WTC11 (cell line): ENCODE data around the gene KPNA4. TPM values are rescaled to one million over a fixed set of nuclear protein-coding genes. Genes with fewer than 3 reads are reported as not detected.
"Not testable (repeated sequence)": the region's sequence is repeated elsewhere in the genome, so short reads cannot be mapped to it uniquely, and the experiment has no call there.

Source experiments
- ATAC-seq: fragments of 200-7000 bp; cut with Tn5 transposase; 2 replicates; pipeline ENCODE4 v1.10.0; 2021; ENCODE audit warnings: mild to moderate bottlenecking, moderate library complexity
- CTCF ChIA-PET: fragments of 300-600 bp; sonication (Branson Sonifier 250); formaldehyde crosslinking; loops from one replicate; lab custom pipeline; 2021; ENCODE audit warnings: antibody characterized with exemption; lab: Charles Lee
- POLR2A ChIA-PET: fragments of 350-600 bp; sonication (Branson Sonifier 250); formaldehyde crosslinking; loops from one replicate; lab custom pipeline; 2021; ENCODE audit warnings: antibody characterized with exemption; lab: Charles Lee
- DNase-seq: peaks from one replicate; pipeline ENCODE4 v3.0.0; 2021; ENCODE audit warnings: low spot score
- H3K27ac Mint-ChIP-seq: 2 replicates; pipeline ENCODE4 v1.8.0; 2021; ENCODE audit warnings: mixed read lengths
- H3K27me3 Mint-ChIP-seq: 2 replicates; pipeline ENCODE4 v1.8.0; 2021; ENCODE audit warnings: low read depth, mild to moderate bottlenecking, moderate library complexity, mixed read lengths
- H3K36me3 Mint-ChIP-seq: 2 replicates; pipeline ENCODE4 v1.8.0; 2021; ENCODE audit warnings: mixed read lengths
- H3K4me1 Mint-ChIP-seq: 2 replicates; pipeline ENCODE4 v1.8.0; 2022; ENCODE audit warnings: mixed read lengths
- H3K4me3 Mint-ChIP-seq: 2 replicates; pipeline ENCODE4 v1.8.0; 2021; ENCODE audit warnings: mild to moderate bottlenecking, moderate library complexity, mixed read lengths
- H3K9me3 Mint-ChIP-seq: 2 replicates; pipeline ENCODE4 v1.8.0; 2021; ENCODE audit warnings: mixed read lengths
- AFF4 ChIP-seq: sonication (generic); formaldehyde crosslinking; IDR thresholded peaks from 2 replicates; pipeline ENCODE4 v1.8.1; 2023; ENCODE audit warnings: mild to moderate bottlenecking, missing genetic modification reagents, borderline replicate concordance
- ATF3 ChIP-seq: sonication (generic); formaldehyde crosslinking; conservative IDR thresholded peaks from 2 replicates; pipeline ENCODE4 v1.8.1; 2022; ENCODE audit warnings: mild to moderate bottlenecking, missing genetic modification reagents
- CDX4 ChIP-seq: fragments of 250-450 bp; sonication (Bioruptor Pico); IDR thresholded peaks from 2 replicates; pipeline ENCODE4 v1.9.0; 2021; ENCODE audit warnings: moderate library complexity, mild to moderate bottlenecking, inconsistent platforms, borderline replicate concordance
- GTF2I ChIP-seq: fragments of 250-450 bp; sonication (Bioruptor Pico); conservative IDR thresholded peaks from 2 replicates; pipeline ENCODE4 v1.4.0; 2021; ENCODE audit warnings: mild to moderate bottlenecking
- HMGXB4 ChIP-seq: sonication (generic); formaldehyde crosslinking; IDR thresholded peaks from 2 replicates; pipeline ENCODE4 v1.8.1; 2023; ENCODE audit warnings: mild to moderate bottlenecking, moderate library complexity, missing genetic modification reagents
- IRF2 ChIP-seq: sonication (generic); formaldehyde crosslinking; IDR thresholded peaks from 2 replicates; pipeline ENCODE4 v1.8.0; 2022; ENCODE audit warnings: low read depth, missing genetic modification reagents, borderline replicate concordance
- JUN ChIP-seq: sonication (generic); formaldehyde crosslinking; IDR thresholded peaks from 2 replicates; pipeline ENCODE4 v1.8.0; 2023; ENCODE audit warnings: mild to moderate bottlenecking, missing genetic modification reagents
- MAX ChIP-seq: sonication (generic); formaldehyde crosslinking; IDR thresholded peaks from 2 replicates; pipeline ENCODE4 v1.8.0; 2022; ENCODE audit warnings: mild to moderate bottlenecking, missing genetic modification reagents
- MYBL2 ChIP-seq: sonication (generic); formaldehyde crosslinking; IDR thresholded peaks from 2 replicates; pipeline ENCODE4 v1.8.1; 2023; ENCODE audit warnings: mild to moderate bottlenecking, moderate library complexity, missing genetic modification reagents
- NR2C2 ChIP-seq: sonication (generic); formaldehyde crosslinking; IDR thresholded peaks from 2 replicates; pipeline ENCODE4 v1.8.0; 2022; ENCODE audit warnings: mild to moderate bottlenecking, missing genetic modification reagents
- SOX15 ChIP-seq: fragments of 250-450 bp; sonication (Bioruptor Pico); IDR thresholded peaks from 2 replicates; pipeline ENCODE4 v1.9.0; 2021; ENCODE audit warnings: mild to moderate bottlenecking
- SP1 ChIP-seq: sonication (generic); formaldehyde crosslinking; conservative IDR thresholded peaks from 2 replicates; pipeline ENCODE4 v1.8.1; 2022; ENCODE audit warnings: missing genetic modification reagents
- ZNF219 ChIP-seq: sonication (generic); formaldehyde crosslinking; IDR thresholded peaks from 2 replicates; pipeline ENCODE4 v1.8.0; 2023; ENCODE audit warnings: missing genetic modification reagents, mild to moderate bottlenecking, borderline replicate concordance
- ZNF317 ChIP-seq: sonication (generic); formaldehyde crosslinking; IDR thresholded peaks from 2 replicates; pipeline ENCODE4 v1.8.1; 2023; ENCODE audit warnings: low read depth, mild to moderate bottlenecking, moderate library complexity, missing genetic modification reagents, borderline replicate concordance
- total RNA-seq: library from RNA; stranded (reverse); gene quantifications from 3 replicates; pipeline ENCODE4 v1.2.3, GENCODE V29; 2021

KPNA4 gene
- total RNA-seq, 1 experiment from 2014 or later, result 52.2 TPM

GRCh38 chr3:160608870-160609269 lies 43.5 kb upstream of the KPNA4 start (continued):
- no peak for TF ChIP-seq MAX (CRISPR knock-in tag)
- no peak for TF ChIP-seq ATF3
- no peak for TF ChIP-seq MYBL2

GRCh38 chr3:160607826-160608225 lies 42.5 kb upstream of the KPNA4 start:
- Mint-ChIP-seq H3K4me1 (no peaks in the 10 kb centered on the region), H3K36me3 (no peaks in the 10 kb centered on the region), H3K4me3 (no peak overlapping the region), H3K9me3 (peaks cover 7% of the 10 kb centered on the region), H3K27me3 (no peaks in the 10 kb centered on the region; the same call in 1 of the 2 replicates), H3K27ac (no peak overlapping the region)
- CTCF ChIA-PET, result no interaction called here
- ATAC-seq (no peak), DNase-seq (no peak)
- TF ChIP-seq IRF2 (no peak), GTF2I (CRISPR knock-in tag) (no peak), JUN (CRISPR knock-in tag) (no peak), HMGXB4 (CRISPR knock-in tag) (no peak), SOX15 (CRISPR knock-in tag) (no peak)
- POLR2A ChIA-PET, result no interaction called here

- Mint-ChIP-seq H3K27me3 (no peaks in the 10 kb centered on the region; the same call in 1 of the 2 replicates), H3K4me3 (no peak overlapping the region), H3K36me3 (no peaks in the 10 kb centered on the region), H3K27ac (no peak overlapping the region), H3K9me3 (peaks cover 7% of the 10 kb centered on the region), H3K4me1 (no peaks in the 10 kb centered on the region)
- TF ChIP-seq SP1 (CRISPR knock-in tag), result no peak
- TF ChIP-seq CDX4 (CRISPR knock-in tag), result no peak
- no peak for TF ChIP-seq ZNF219 (CRISPR knock-in tag)
- no peak for TF ChIP-seq ZNF317
- TF ChIP-seq NR2C2 (CRISPR knock-in tag), result no peak
- POLR2A ChIA-PET, result no interaction called here
- CTCF ChIA-PET, result no interaction called here
- DNase-seq, result no peak
- ATAC-seq, result no peak
Observed at GRCh38 chr3:160605315-160605714, 39.9 kb upstream of the KPNA4 start.

GRCh38 chr3:160603845-160604244 lies 38.5 kb upstream of the KPNA4 start:
- POLR2A ChIA-PET, ATAC-seq, H3K4me1 Mint-ChIP-seq: not testable (repeated sequence)

GRCh38 chr3:160602259-160602658 lies 36.9 kb upstream of the KPNA4 start:
- no peaks in the 10 kb centered on the region for H3K4me1 Mint-ChIP-seq
- DNase-seq, result no peak
- H3K36me3 Mint-ChIP-seq, result no peaks in the 10 kb centered on the region
- no peak overlapping the region for H3K27ac Mint-ChIP-seq
- ChIA-PET POLR2A (no interaction called here), CTCF (no interaction called here)
- TF ChIP-seq AFF4, result no peak
- peaks cover 7% of the 10 kb centered on the region for H3K9me3 Mint-ChIP-seq
- no peak for ATAC-seq
- H3K4me3 Mint-ChIP-seq, result no peak overlapping the region
- H3K27me3 Mint-ChIP-seq, result no peaks in the 10 kb centered on the region; the same call in none of the 2 replicates

More at GRCh38 chr3:160603845-160604244, 38.5 kb upstream of the KPNA4 start:
- H3K36me3 Mint-ChIP-seq, CTCF ChIA-PET, H3K27ac Mint-ChIP-seq, H3K27me3 Mint-ChIP-seq, DNase-seq, H3K9me3 Mint-ChIP-seq, H3K4me3 Mint-ChIP-seq: not testable (repeated sequence)
